GM19035 (cell line): Measurements from ENCODE around the gene TRIM47.
A peak's percentile ranks its signal among the peaks of the same experiment; 100 is the strongest.
"Not testable (repeated sequence)": the region's sequence is repeated elsewhere in the genome, so short reads cannot be mapped to it uniquely, and the experiment has no call there.

ENCODE experiments used
- ATAC-seq: cut with Tn5 transposase; IDR thresholded peaks from one replicate; pipeline ENCODE4 v1.9.1; 2021; ENCODE audit not compliant: unreplicated experiment

Gene TRIM47

DNA sequence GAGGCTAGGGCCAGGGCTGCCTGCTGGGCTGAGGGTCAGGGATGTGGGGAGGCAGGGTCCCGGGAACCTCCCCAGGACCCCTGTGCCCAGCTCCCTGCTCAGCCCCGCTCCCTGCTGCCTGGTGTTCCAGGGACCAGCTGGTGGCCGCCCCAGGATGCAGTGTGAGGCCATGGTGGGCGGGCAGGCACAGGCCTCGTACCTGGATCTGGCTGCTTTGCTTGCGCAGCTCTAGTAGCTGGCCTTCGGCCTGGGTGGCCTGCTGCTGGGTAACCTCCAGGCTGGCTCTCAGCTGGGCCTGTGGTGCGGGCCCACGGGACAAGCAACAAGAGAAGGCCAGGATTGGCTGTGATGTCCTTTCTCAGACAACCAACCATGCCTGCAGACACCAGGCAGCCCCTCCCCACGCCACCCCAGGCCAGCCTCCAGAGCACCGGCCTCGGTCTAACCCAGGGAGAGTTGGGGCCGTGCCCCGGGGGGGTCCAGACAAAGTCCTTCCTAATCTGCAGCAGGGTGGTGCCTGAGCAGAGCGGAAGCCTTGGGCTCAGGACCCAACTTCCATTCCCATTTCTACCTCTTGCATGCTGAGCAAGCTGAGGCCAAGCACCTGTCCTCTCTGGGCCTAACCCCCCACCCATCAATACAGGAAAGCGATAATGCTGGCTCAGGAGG lies 14.3 kb upstream of the TRIM47 start:
- ATAC-seq: no peak

DNA sequence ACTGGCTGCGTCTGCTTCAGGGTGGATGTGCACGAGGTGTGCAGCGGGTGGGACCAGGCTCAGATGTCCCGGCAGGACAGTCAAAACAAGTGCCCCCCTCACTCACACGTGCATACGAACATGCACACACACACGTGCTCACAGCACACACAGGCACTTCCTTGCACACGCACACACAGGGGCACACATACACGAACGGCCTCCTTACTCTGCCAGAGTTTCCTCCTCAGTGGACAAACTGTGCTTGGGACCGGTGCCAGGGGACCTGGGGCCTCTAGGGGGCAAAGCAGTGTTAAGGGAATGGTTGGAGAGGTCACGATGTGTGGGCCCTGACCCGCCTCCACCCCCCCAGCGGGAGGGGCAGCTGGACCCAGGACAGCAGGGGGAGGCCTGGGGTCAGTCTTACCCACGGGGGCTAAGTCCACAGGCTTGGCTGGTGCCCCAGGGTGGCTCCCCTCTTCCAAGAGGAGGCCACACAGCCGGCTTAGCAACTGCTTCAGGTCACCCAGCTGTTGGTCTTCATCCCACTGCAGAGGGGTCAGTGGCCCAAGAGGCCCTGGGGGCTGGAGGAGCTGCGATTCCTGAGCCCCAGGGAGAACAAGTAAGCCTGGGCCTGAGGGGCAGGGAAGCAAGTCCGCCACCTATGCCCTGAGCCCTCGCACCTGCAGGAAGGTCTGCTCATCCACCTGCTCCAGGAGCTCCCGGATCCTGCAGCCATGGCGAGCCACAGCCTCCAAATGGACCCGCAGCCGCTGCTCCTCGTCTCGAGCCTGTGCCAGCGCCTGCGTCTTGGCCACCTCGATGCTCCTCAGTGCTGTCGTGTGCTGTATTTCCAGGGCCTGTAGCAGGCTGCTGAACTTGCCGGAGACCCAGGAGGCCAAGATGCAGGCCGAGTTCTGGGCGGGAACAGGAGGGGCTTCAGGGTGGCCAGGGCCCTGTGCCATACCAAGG lies 13.5 kb upstream of the TRIM47 start:
- ATAC-seq: no peak

DNA sequence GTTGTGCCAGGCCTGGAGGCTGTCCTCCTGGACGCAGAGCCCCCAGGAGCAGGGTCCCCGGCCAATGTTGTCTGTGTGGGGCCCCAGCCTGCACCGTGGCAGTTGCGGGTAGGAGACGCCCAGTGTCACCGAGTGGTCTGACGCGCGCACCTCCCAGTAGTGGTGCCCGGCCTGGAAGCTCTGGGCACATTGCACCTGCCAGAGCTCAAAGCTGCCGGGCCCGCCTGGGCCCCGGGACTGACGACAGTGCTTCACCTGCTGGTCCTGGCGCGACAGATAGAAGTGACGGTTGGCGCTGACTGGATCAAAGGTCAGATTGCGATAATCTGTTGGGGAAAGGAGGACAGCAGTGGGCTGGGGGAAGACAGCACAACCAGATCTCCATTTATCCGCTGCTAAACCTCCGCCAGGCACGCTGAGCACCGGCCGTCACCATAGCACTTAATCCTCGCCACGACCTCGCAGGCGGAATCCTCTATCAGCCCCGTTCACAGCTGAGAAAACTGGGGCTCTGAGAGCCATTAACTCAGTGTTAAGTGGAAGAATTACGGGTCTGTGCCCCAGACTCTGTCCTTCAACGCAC lies 12.7 kb upstream of the TRIM47 start:
- ATAC-seq: no peak

DNA sequence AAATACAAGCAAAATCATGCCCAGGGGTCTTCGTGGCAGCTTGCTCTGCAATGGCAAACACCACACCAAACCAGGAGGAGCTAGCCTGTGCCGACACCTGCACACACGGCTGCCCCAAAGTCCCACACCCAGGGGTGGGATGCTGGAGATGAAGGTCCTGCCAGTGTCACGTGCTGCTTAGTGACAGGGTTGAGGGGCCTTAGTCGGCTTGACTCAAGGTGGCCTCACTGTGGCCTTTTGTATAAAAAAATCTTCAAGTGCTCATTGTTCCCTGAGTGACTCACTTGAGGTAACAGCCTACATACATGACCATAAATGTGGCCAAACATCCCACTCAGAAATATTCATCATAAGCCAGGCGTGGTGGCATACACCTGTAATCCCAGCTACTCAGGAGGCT lies 11.1 kb upstream of the TRIM47 start:
- ATAC-seq: no peak

DNA sequence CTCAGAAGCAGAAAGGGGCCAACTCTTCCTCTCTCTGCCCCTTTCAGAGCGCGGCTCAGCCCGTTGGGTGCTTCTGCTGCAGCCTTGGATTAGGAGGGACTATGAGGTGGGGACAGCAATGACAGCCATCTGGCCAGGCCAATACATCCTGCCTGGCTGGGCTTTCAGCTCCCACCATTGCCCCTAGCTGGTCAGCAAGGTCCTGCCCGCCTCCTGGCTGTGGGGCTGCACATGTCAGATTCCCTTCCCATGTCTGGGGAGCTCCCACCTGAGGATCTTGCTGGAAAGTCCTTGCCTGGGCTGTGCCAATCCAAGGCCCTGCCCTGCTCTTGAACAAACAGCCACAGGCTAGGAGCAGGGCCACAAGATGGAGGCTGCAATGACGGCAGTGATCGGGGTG lies 10.1 kb upstream of the TRIM47 start:
- ATAC-seq: no peak

DNA sequence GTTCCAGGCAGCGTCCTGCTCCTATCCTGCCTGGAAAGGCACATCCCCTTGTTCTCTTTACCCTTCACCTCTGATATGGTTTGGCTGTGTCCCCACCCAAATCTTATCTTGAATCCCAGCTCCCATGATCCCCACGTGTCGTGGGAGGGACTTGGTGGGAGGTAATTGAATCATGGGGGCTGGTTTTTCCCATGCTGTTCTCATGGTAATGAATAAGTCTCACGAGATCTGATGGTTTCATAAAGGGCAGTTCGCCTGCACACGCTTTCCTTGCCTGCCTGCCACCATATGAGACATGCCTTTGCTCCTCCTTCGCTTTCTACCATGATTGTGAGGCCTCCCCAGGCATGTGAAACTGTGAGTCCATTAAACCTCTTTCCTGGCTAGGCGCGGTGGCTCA lies 7.5 kb upstream of the TRIM47 start:
- ATAC-seq: not testable (repeated sequence)

DNA sequence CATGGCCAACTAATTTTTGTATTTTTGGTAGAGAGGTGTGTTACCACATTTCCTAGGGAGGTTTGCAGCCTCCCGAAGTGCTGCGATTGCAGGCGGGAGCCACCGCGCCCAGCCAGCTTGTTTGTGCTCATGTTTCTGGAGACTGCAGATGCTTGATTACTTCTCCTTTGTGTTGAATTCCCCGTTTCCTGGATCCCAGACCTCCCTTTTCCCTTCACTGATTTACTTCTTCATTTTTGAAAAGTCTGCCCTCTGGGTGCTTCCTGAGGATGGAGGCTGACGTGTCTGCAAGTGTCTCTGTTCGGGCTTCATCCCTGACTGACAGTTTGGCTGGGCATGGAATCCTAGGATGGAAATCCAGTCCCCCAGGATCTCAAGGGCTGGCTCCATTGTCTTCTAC lies 7.0 kb upstream of the TRIM47 start:
- no peak for ATAC-seq

DNA sequence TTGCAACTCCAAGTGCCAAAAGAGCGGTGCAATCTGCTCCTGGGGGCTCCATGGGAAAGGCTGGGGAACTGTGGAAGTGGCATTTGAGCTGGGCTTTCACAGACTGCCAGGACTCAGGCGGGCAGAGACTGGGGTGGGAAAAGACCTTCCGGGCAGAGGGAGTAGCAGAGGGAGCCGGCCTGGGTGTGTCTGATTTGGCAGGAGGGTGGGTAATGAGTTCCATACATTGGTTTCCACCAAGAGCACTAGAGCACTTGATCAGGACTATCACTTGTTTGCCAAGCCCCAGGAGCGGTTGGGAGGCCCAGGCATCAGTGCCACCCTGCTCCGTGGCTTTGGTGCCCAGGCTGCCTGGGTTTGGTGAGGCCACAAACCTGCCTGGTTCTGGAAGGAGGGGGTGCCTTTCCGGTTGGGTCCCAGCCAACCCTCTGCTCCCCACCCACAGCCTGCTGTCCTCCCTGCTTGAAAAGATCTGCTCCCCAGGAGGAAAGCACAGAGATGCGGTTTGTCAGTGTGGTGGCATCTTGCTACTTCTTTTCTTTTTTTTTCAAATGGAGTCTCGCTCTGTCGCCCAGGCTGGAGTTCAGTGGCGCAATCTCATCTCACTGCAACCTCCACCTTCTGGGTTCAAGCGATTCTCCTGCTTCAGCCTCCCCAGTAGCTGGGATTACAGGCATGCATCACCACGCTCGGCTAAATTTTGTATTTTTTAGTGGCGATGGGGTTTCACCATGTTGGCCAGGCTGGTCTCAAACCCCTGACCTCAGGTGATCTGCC lies 3.5 kb upstream of the TRIM47 start:
- no peak for ATAC-seq

DNA sequence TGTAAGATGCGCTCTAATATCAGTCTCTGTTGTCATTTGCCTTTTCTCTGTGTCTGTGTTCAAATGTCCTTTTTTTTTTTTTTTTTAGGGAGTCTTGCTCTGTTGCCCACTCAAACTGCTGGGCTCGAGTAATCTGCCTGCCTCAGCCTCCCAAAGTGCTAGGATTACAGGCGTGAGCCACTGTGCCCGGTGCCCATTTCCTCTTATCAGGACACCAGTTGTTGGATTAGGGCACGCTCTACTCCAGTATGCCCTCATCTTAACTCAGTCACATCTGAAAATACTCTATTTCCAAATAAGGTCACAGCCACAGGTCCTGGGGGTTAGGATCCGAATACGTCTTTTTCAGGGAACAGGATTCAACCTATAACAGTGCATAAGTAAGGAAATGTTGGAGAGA lies 1.9 kb upstream of the TRIM47 start:
- ATAC-seq: no peak

DNA sequence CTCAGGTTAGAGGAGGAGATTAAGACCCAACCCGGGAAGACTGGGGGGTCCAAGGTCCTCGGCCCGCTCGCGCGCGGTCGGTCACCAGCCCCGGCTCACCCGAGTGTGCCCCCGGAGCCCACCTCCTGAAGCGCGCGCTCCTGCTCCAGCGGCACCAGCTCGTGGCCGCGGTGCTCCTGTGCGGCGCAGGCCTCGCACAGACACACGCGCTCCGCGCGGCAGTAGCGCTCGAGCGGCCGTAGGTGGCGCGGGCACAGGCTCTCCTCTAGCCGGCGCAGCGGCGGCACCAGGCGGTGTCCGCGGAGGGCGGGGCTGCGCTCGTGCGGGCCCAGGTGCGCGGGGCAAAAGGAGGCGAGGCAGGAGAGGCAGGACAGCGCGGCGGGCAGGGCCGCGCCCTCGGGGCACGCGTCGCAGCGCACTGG lies 618 bp downstream of the TRIM47 start:
- peak; percentile 54 for ATAC-seq

DNA sequence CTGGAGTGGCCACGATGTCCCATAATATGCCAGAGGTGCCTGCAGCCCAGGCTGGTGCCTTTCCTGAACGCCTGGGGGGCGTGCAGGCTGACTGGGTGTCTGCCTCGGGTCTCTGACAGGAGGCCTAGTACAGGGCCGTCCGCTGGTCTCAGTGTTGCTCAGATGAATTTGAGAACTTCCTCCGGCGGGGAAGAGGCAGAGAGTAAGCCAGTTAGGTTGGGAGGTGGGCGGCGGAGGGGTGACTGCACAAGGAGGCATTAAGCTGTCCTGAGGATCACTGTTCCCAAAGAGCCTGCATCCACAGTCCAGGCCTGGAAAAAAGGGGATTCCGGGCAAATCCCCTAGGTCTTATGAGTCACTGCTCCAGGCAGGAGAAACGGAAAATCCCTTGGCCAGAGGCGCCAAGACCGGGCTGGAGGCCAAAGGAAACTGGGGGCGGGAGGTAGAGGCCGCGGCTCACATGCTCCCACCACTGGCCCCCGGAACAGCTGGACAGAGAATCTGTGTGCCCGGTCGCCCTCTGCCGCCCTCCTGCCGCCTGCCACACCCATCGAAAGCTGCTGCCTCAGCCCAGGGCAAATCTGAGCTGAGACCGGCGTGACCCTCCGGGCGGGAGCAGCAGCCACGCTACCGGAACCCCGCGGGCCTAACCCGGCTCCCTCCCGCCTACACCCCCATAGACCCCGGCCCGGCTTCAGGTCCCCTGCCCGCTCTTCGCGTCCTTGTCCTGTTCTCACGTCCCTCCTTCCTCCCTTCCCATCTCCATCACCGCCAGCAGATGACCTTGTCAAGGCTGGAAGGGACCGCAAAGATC lies 1.2 kb downstream of the TRIM47 start:
- no peak for ATAC-seq

DNA sequence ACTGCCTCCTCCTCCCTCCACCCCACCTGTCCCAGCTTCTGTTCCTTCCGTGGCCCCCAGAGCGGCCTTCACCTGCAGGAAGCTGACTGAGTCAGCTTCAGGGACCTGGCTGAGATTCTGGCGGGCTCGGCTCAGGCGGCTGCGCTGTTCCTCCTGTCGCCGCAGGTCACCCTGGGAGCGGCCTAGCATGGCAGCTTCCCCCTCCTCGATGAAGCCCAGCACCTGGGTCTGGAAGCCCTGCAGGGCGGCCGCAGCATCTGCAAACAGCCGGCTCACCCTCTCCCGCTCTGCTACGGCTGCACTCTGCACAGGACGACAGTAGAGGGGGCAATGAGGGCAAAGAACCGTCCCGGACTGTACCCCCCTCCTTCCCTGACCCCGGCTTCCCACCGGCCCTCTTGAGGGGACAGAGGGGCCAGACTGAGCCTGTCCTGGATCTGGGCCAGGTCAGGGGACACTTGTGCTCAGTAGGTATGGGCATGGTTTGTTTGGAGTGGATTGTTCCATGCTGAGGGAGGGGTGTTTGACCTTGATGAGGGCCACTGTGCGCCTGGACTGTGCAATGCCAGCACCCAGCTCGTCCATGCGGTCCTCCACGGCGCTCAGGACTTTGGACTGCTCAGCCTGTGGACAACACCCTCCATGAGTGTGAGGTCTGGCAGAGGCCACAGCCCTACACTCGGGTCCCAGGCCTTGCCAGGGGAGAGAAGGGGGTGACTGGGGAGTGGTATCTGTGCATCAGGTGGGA lies 2.0 kb downstream of the TRIM47 start:
- ATAC-seq: no peak

DNA sequence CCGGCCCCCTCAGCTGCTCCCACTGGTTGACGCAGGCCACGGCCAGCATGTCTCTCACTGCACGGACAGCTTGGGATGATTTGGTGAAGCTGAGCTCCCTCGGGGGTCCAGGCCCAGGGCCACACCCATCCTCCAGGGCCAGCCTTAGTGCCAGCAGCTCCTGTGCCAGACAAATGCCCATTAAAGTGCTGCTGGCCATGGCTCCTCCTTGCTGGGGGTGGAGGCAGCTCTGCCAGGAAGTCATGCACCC lies 2.5 kb downstream of the TRIM47 start:
- ATAC-seq: no peak

DNA sequence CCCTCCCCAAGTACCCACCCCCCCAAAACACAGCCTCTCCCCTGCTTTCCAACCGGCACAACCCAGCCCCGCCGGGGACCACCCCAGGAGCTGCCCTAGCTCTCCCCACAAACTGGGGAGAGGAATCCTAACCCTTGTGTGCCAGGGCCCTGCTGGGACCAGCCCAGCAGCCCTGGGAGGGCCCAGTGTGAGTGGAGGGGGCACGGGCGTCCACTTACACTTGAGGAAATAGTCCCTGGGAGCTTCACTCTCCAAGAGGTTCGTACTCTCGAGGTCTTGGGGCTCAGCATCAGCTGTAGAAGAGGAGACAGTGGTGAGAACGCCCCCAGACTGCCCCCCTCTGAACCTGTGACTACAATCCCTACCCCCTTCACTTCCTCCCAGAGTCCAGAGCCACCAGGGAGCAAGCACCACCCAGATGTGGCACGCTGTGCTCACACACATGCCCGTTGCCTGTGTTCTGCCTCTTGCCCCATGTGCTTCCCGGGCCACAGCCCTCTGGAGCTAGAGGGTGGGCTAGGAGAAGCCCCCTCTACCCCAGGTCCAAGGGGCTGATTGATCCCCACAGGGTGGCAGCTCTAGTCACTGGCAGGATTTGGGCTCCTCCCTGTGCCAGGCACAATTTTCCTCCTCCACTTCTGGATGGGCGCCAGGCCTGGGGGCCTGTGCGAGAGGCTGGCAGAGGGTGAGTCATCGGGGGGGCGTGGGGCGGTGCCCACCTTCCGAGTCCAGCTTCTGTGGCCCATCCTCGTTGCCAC lies 3.0 kb downstream of the TRIM47 start:
- no peak for ATAC-seq

DNA sequence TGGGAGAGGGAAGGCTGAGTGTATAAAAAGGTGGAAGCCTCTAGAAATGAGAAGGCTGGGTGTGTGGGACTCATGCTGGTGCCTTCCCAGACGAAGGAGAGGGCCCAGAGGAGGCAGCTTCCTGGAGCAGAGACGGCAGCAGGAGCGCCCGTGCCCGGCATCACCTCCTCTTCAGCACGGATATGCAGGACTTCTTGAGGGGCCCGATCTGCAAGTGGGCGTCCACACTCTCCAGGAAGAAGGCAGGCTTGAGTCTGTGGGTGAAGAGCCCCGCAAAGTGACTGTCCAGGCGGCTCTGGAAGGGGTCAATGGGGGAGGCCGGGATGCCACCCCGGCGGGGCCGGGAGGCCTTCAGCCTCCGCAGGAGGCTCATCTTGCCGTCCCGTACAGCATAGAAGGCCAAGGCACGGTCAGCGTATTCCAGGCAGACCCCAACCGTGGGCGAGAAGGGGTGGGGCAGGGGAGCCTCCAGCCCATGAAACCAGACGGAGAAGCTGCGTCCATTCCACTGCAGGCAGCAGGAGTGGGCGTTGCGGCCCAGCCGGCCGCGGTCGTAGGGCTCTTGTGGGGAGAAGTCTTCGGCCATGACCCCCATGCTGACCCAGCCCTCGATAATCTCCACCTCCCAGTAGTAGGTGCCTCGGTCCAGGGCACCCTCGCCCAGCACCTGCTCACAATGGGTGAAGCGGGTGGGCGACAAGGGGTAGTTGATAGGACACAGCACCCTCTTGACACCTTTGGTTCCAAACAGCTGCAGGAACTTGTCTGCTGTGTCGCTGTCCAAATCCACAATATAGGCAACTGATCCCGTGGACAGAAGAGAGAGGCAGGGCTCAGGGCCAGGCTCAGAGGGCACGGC lies 3.8 kb downstream of the TRIM47 start:
- no peak for ATAC-seq

DNA sequence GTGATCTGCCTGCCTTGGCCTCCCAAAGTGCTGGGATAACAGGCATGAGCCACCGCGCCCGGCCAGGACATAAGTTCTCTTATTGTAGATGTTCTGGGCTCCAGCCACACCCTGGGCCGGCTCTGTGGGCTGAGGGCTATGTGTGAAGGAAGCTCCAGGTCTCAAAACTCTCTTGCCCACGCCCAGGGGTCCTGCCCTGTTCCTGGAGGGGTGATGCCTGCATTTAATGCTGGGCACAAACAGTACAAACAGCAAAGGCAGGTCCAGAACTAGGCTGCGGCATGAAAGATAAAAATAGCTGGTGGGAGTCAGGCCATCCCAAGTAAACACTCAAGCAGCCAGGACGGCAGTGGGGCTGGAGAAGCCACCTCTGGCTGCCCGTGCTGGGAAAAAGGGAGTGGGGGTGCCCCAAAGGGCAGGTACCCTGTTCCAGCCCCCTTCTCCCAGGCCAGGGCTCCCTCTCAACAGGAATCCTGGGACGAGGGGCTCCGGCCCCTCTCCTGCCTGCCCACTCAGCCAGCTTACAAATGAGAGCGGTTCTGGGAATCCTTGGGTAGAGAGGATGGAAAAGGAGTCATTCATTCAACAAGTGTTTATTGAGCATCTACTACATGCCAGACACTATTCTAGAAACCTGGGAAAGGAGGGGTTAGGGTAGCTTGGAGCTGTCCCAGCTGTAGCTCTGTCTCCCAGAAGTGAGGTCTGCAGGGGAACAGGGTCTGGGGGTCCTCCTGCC lies 4.6 kb downstream of the TRIM47 start:
- no peak for ATAC-seq

DNA sequence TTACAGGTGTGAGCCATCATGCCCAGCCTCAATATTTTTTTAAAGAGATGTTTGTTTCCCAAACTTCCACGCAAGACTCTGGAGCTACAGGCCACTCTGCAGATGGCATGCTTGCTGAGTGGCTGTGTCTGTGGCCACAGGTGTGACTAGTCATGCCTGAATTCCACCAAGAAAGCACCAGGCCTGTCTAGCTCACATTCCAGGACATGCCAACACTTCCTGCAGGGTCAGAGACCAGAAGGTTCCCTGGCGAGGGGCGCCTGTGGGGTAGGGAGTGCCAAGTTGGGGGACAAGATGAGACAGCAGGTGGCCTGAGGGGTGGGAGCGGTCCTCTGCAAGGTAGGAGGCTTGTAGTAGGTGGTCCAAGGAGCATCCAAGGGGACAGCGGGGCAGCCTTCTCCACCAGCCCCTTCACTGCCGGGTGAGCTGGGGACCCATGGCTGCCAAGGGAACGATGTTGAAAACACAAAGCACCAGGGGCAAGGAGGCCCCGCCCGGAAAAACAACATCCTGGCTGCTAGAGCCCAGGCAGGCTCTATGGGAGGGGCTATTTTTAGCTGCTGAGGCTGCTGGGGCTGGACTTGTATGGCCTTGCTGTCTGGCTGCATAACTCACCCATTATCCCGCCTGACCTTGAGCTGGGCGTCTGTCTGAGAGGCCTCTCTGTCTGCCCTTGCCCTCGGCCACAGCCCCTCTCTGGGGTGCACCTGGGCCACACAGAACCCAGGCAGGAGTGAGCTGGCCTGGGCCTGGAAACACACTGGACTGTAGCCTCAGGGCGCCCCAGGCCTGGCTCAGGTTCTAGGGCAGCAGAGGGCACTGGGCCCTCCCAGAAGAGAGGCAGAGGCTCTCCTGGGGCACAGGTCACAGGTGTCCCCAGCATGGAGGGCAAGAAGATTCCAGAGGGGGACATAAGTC lies 5.7 kb downstream of the TRIM47 start:
- no peak for ATAC-seq
